Endothelial cell (in vitro differentiated cells): ENCODE data around the gene SHROOM1. TPM values are rescaled to one million over a fixed set of nuclear protein-coding genes. Genes with fewer than 3 reads are reported as not detected.

ENCODE experiments used
- DNase-seq: peaks from one replicate; pipeline ENCODE4 v3.0.0; 2021; ENCODE audit warnings: low spot score
- H3K27ac Mint-ChIP-seq: one replicate; pipeline ENCODE4 v1.8.0; 2021; ENCODE audit warnings: mixed read lengths, inconsistent platforms; ENCODE audit not compliant: unreplicated experiment
- H3K27me3 Mint-ChIP-seq: one replicate; pipeline ENCODE4 v1.8.0; 2021; ENCODE audit warnings: mild to moderate bottlenecking, moderate library complexity, mixed read lengths, inconsistent platforms; ENCODE audit not compliant: unreplicated experiment
- H3K36me3 Mint-ChIP-seq: one replicate; pipeline ENCODE4 v1.8.0; 2021; ENCODE audit warnings: mild to moderate bottlenecking, low read depth, mixed read lengths, inconsistent platforms; ENCODE audit not compliant: unreplicated experiment
- H3K4me1 Mint-ChIP-seq: one replicate; pipeline ENCODE4 v1.8.0; 2021; ENCODE audit warnings: mild to moderate bottlenecking, mixed read lengths, inconsistent platforms; ENCODE audit not compliant: unreplicated experiment
- H3K4me3 Mint-ChIP-seq: one replicate; pipeline ENCODE4 v1.8.0; 2021; ENCODE audit warnings: mild to moderate bottlenecking, mixed read lengths, inconsistent platforms; ENCODE audit not compliant: unreplicated experiment
- H3K9me3 Mint-ChIP-seq: one replicate; pipeline ENCODE4 v1.8.0; 2021; ENCODE audit warnings: mixed read lengths, inconsistent platforms; ENCODE audit not compliant: unreplicated experiment
- CTCF ChIP-seq: fragments of 200-600 bp; sonication (generic); IDR thresholded peaks from one replicate; pipeline ENCODE4 v1.5.0; 2021; ENCODE audit warnings: antibody characterized with exemption; ENCODE audit not compliant: unreplicated experiment
- total RNA-seq: library from RNA; stranded (reverse); fragmentation: NEBNext Ultra II Directional; extraction: Animal tissue kit (Norgen Biotek cat#: 25700); gene quantifications from one replicate; pipeline ENCODE4 v1.2.1, GENCODE V29; 2021; ENCODE audit not compliant: unreplicated experiment

The SHROOM1 gene
- total RNA-seq, 1 donor from 2014 or later = 5.6 TPM

- H3K36me3 Mint-ChIP-seq = peaks cover 3% of the 10 kb centered on the region
- no peak overlapping the region for H3K27ac Mint-ChIP-seq
- no peak for DNase-seq
- H3K27me3 Mint-ChIP-seq = peaks cover 7% of the 10 kb centered on the region
- H3K9me3 Mint-ChIP-seq = no peaks in the 10 kb centered on the region
- H3K4me3 Mint-ChIP-seq = no peak overlapping the region
- no peak for TF ChIP-seq CTCF
- peaks cover 13% of the 10 kb centered on the region for H3K4me1 Mint-ChIP-seq
Measured at GRCh38 chr5:132773114-132773513, 57.3 kb downstream of the SHROOM1 start.

DNA sequence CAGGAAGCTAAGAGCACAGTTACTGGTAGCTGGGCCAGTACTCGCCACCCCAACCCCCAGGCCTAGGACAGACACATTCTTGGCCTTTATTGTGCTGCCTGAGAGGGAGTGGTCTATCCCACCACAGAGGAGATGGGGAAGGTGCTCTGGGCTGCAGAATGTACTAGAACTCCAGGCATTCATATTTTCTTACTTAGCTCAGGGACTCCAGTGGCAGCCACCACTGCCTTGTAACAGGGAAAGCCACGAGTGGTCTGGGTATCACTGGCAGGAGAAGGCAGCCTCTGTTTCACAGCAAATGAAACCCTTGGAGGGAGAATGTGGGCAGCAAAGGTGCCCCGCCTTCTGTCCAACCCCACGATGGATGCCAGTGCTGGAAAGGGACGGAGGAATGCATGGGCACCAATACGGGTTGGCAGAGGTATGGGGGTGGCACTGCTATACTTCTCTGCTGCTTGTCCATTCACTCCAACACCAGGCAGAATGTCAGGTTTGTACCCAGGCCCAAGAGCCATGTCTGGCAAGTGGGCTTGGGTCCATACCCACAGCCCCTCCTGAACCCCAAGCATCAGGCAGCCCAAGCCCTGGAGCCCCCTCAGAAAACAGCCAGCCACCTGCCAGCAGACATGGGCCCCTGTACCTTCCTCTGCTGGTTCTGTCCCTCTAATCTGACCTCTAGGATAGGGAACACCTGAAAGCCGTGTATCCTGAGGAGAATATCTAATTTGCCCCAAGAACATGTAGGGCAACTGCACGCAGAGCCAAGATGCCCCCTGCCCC lies 58.0 kb downstream of the SHROOM1 start:
- TF ChIP-seq CTCF = no peak
- Mint-ChIP-seq H3K9me3 (no peaks in the 10 kb centered on the region), H3K36me3 (no peaks in the 10 kb centered on the region), H3K27ac (no peak overlapping the region), H3K4me1 (peaks cover 15% of the 10 kb centered on the region), H3K4me3 (no peak overlapping the region), H3K27me3 (peaks cover 7% of the 10 kb centered on the region)
- DNase-seq = no peak

Other genes with a start within 250 kb of the SHROOM1 start
- gene IL13, start 172.5 kb downstream of the SHROOM1 start, total RNA-seq = not detected
- not detected for gene IL4, start 156.7 kb downstream of the SHROOM1 start, total RNA-seq
- 11.5 TPM for gene KIF3A, start 93.1 kb downstream of the SHROOM1 start, total RNA-seq
- gene CCNI2, start 83.2 kb downstream of the SHROOM1 start, total RNA-seq = not detected
- gene SEPTIN8, start 53.4 kb downstream of the SHROOM1 start, total RNA-seq = 22.8 TPM
- not detected for gene SOWAHA, start 17.3 kb downstream of the SHROOM1 start, total RNA-seq
- 0.33 TPM for gene GDF9, start 35.8 kb upstream of the SHROOM1 start, total RNA-seq
- 152 TPM for gene UQCRQ, start 36.0 kb upstream of the SHROOM1 start, total RNA-seq
- 0.82 TPM for gene LEAP2, start 43.0 kb upstream of the SHROOM1 start, total RNA-seq
- gene AFF4, start 133.0 kb upstream of the SHROOM1 start, total RNA-seq = 87.4 TPM
- gene ZCCHC10, start 195.9 kb upstream of the SHROOM1 start, total RNA-seq = 33.0 TPM
- gene HSPA4, start 221.4 kb upstream of the SHROOM1 start, total RNA-seq = 162 TPM